Activated B cell treated with CpG ODN at 0.5 μM for 24 hours (primary cell): ENCODE results near the gene FLT1. TPM values are rescaled to one million over a fixed set of nuclear protein-coding genes. Genes with fewer than 3 reads are reported as not detected.

Experiments used
- ATAC-seq: fragments of 200-7000 bp; cut with Tn5 transposase; one replicate; pipeline ENCODE4 v1.10.0; 2021; ENCODE audit warnings: low read depth, mild to moderate bottlenecking, moderate library complexity
- CTCF ChIA-PET: fragments of 350-600 bp; sonication (Branson Sonifier 250); formaldehyde crosslinking; loops from one replicate; lab custom pipeline; 2021; ENCODE audit warnings: antibody characterized with exemption; lab: Charles Lee
- POLR2A ChIA-PET: fragments of 350-600 bp; sonication (Branson Sonifier 250); formaldehyde crosslinking; loops from one replicate; lab custom pipeline; 2021; ENCODE audit warnings: antibody characterized with exemption; lab: Charles Lee
- DNase-seq: peaks from one replicate; pipeline ENCODE4 v3.0.0; 2022
- H3K27ac Mint-ChIP-seq: one replicate; pipeline ENCODE4 v1.8.0; 2020; ENCODE audit warnings: mixed read lengths
- H3K27me3 Mint-ChIP-seq: one replicate; pipeline ENCODE4 v1.8.0; 2021; ENCODE audit warnings: mixed read lengths
- H3K36me3 Mint-ChIP-seq: one replicate; pipeline ENCODE4 v1.8.0; 2021; ENCODE audit warnings: low read depth, mixed read lengths
- H3K4me1 Mint-ChIP-seq: one replicate; pipeline ENCODE4 v1.8.0; 2021; ENCODE audit warnings: mixed read lengths
- H3K4me3 Mint-ChIP-seq: one replicate; pipeline ENCODE4 v1.8.0; 2020; ENCODE audit warnings: mild to moderate bottlenecking, mixed read lengths
- H3K9me3 Mint-ChIP-seq: one replicate; pipeline ENCODE4 v1.8.0; 2020; ENCODE audit warnings: mixed read lengths
- CTCF ChIP-seq: fragments of 200-600 bp; IDR thresholded peaks from one replicate; pipeline ENCODE4 v1.8.0; 2022; ENCODE audit warnings: antibody characterized with exemption, mild to moderate bottlenecking
- intact Hi-C: fragments of 100-400 bp; cut with micrococcal nuclease; formaldehyde crosslinking; loops from one replicate; pipeline ENCODE4 v1.15.1; 2024
- total RNA-seq: library from RNA; stranded (reverse); gene quantifications from 2 replicates; pipeline ENCODE4 v1.2.3, GENCODE V29; 2022

FLT1 gene
- total RNA-seq, 1 donor from 2014 or later: 1.3 TPM

- ATAC-seq (peak; percentile 25), DNase-seq (peak; percentile 21)
- CTCF ChIA-PET: no interaction called here
- Mint-ChIP-seq H3K4me1 (peaks cover 24% of the 10 kb centered on the region), H3K36me3 (no peaks in the 10 kb centered on the region), H3K27me3 (peaks cover 31% of the 10 kb centered on the region), H3K4me3 (peak overlapping the region; percentile 76), H3K9me3 (no peaks in the 10 kb centered on the region), H3K27ac (no peak overlapping the region)
- TF ChIP-seq CTCF: no peak
- POLR2A ChIA-PET: no interaction called here
- intact Hi-C loops: loop anchor here (5.0 kb wide), 1 partner anchor 40 kb away; no protein-coding TSS in a partner anchor
Measured at GRCh38 chr13:28532388-28533124, 37.6 kb upstream of the FLT1 start.

- ATAC-seq: no peak
- POLR2A ChIA-PET: no interaction called here
- CTCF ChIA-PET: no interaction called here
Measured at GRCh38 chr13:28531845-28532387, 37.0 kb upstream of the FLT1 start.

GRCh38 chr13:28531077-28531844, 36.3 kb upstream of the FLT1 start:
- ATAC-seq: no peak
- no peak for DNase-seq
- Mint-ChIP-seq H3K4me3 (no peak overlapping the region), H3K27ac (no peak overlapping the region), H3K4me1 (peaks cover 30% of the 10 kb centered on the region), H3K27me3 (peaks cover 32% of the 10 kb centered on the region), H3K36me3 (no peaks in the 10 kb centered on the region), H3K9me3 (no peaks in the 10 kb centered on the region)
- ChIA-PET POLR2A (no interaction called here), CTCF (no interaction called here)
- intact Hi-C loops: loop anchor here (2.0 to 5.0 kb wide), 2 partner anchors 39 to 108 kb away; no protein-coding TSS in a partner anchor
- no peak for TF ChIP-seq CTCF

More at GRCh38 chr13:28531845-28532387, 37.0 kb upstream of the FLT1 start:
- Mint-ChIP-seq H3K4me3 (no peak overlapping the region), H3K27ac (no peak overlapping the region), H3K9me3 (no peaks in the 10 kb centered on the region), H3K27me3 (peaks cover 32% of the 10 kb centered on the region), H3K4me1 (peaks cover 30% of the 10 kb centered on the region), H3K36me3 (no peaks in the 10 kb centered on the region)
- intact Hi-C loops: loop anchor here (2.0 to 5.0 kb wide), 2 partner anchors 40 to 109 kb away; no protein-coding TSS in a partner anchor
- DNase-seq: no peak
- no peak for TF ChIP-seq CTCF

- Mint-ChIP-seq H3K27me3 (peaks cover 34% of the 10 kb centered on the region), H3K27ac (no peak overlapping the region), H3K9me3 (no peaks in the 10 kb centered on the region), H3K4me3 (no peak overlapping the region), H3K4me1 (peaks cover 32% of the 10 kb centered on the region), H3K36me3 (no peaks in the 10 kb centered on the region)
- no peak for DNase-seq
- TF ChIP-seq CTCF: no peak
- ChIA-PET CTCF (no interaction called here), POLR2A (no interaction called here)
- intact Hi-C loops: loop anchor here (2.0 to 5.0 kb wide), 2 partner anchors 38 to 108 kb away; no protein-coding TSS in a partner anchor
- no peak for ATAC-seq
Measured at GRCh38 chr13:28530729-28531076, 35.8 kb upstream of the FLT1 start.

- DNase-seq (no peak), ATAC-seq (no peak)
- no peaks in the 10 kb centered on the region for H3K36me3 Mint-ChIP-seq
- H3K4me3 Mint-ChIP-seq: no peak overlapping the region
- CTCF ChIA-PET: no interaction called here
- H3K9me3 Mint-ChIP-seq: no peaks in the 10 kb centered on the region
- no peak for TF ChIP-seq CTCF
- POLR2A ChIA-PET: no interaction called here
- peaks cover 37% of the 10 kb centered on the region for H3K27me3 Mint-ChIP-seq
- intact Hi-C loops: loop anchor here (2.0 to 10.0 kb wide), 6 partner anchors 38 to 485 kb away; partner anchors contain the start of gene POMP
- no peak overlapping the region for H3K27ac Mint-ChIP-seq
- H3K4me1 Mint-ChIP-seq: peaks cover 39% of the 10 kb centered on the region
Measured at GRCh38 chr13:28529836-28530235, 34.9 kb upstream of the FLT1 start.
